ENCODE data around the gene FXYD4.
A peak's percentile ranks its signal among the peaks of the same experiment; 100 is the strongest.
"Not testable (repeated sequence)": the region's sequence is repeated elsewhere in the genome, so short reads cannot be mapped to it uniquely, and the experiment has no call there.

Gene FXYD4

DNA sequence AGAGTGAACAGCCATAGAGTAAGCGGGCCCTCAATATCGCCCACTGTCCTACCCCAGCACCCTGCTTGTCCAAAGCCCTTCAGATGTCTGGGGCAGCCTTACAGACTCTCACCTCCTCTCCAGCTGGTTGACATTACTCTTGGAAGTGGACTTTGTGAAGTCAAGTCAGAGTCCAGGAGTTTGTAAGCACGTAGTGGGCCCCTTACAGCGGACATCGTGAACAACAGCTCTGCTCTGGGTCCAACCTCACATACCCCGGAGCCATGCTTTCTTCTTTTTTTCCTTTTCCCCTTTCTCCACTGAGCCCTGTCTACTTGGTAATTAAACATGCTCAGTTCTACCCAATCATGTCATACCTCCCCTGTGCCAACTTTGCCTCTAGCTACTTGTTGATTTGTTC, 20.1 kb downstream of the FXYD4 start:
- Mint-ChIP-seq H3K27me3 (no peaks in the 10 kb centered on the region), H3K9me3 (ENCODE audit: low read depth) (no peaks in the 10 kb centered on the region), H3K4me3 (no peak overlapping the region), H3K4me1 (ENCODE audit: low read depth) (peaks cover 83% of the 10 kb centered on the region), H3K27ac (peak overlapping the region; percentile 56), H3K36me3 (peaks cover 18% of the 10 kb centered on the region)

DNA sequence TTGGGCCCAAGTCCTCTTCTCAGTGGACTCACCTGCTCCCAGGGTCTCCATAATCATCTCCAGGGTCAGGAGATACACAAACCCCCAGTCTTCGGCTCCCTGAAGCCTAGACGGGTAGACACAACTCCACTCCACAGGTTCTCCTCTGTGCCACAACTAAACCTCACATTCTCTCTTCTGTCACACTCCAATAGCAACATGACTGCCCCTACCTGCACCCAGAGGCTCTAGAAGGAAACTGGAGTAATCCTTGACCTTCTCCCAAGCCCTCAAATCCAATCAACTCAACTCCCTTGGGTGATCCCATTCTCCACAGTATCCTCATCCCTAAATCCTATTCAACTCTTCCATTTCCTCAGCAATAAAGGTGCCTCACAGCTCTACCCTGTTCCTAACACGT, 21.3 kb downstream of the FXYD4 start:
- Mint-ChIP-seq H3K36me3 (peaks cover 17% of the 10 kb centered on the region), H3K9me3 (ENCODE audit: low read depth) (no peaks in the 10 kb centered on the region), H3K4me3 (no peak overlapping the region)

DNA sequence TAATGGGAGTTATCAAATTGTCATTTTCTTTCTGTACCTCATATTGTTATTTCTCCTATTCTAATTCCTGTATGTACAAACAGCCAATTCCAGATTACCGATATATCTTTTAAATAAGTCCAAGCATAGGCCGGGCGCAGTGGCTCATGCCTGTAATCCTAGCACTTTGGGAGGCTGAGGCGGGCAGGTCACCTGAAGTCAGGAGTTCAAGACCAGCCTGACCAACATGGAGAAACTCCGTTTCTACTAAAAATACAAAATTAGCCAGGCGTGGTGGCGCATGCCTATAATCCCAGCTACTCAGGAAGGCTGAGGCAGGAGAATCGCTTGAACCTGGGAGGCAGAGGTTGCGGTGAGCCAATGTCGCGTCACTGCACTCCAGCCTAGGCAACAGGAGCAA, 21.8 kb downstream of the FXYD4 start:
- peaks cover 80% of the 10 kb centered on the region for H3K4me1 Mint-ChIP-seq (ENCODE audit: low read depth)
- H3K27me3 Mint-ChIP-seq; H3K4me3 Mint-ChIP-seq; H3K9me3 Mint-ChIP-seq (ENCODE audit: low read depth): not testable (repeated sequence)
- peaks cover 19% of the 10 kb centered on the region for H3K36me3 Mint-ChIP-seq
- peak overlapping the region; percentile 86 for H3K27ac Mint-ChIP-seq

More for the DNA sequence above, 21.3 kb downstream of the FXYD4 start:
- Mint-ChIP-seq H3K4me1 (ENCODE audit: low read depth) (peaks cover 80% of the 10 kb centered on the region), H3K27me3 (no peaks in the 10 kb centered on the region), H3K27ac (peak overlapping the region; percentile 86)

- peaks cover 79% of the 10 kb centered on the region for H3K4me1 Mint-ChIP-seq (ENCODE audit: low read depth)
- no peaks in the 10 kb centered on the region for H3K9me3 Mint-ChIP-seq (ENCODE audit: low read depth)
- H3K27ac Mint-ChIP-seq = peak overlapping the region; percentile 97
- peak overlapping the region; percentile 36 for H3K4me3 Mint-ChIP-seq
- H3K36me3 Mint-ChIP-seq = peaks cover 20% of the 10 kb centered on the region
- no peaks in the 10 kb centered on the region for H3K27me3 Mint-ChIP-seq
Observed at GRCh38 chr10:43393606-43394360, 22.3 kb downstream of the FXYD4 start.

- H3K36me3 Mint-ChIP-seq = peaks cover 24% of the 10 kb centered on the region
- peaks cover 81% of the 10 kb centered on the region for H3K4me1 Mint-ChIP-seq (ENCODE audit: low read depth)
- no peaks in the 10 kb centered on the region for H3K9me3 Mint-ChIP-seq (ENCODE audit: low read depth)
- peak overlapping the region; percentile 90 for H3K4me3 Mint-ChIP-seq
- no peaks in the 10 kb centered on the region for H3K27me3 Mint-ChIP-seq
- peak overlapping the region; percentile 97 for H3K27ac Mint-ChIP-seq
Observed at GRCh38 chr10:43394868-43395267, 23.4 kb downstream of the FXYD4 start.

- Mint-ChIP-seq H3K27ac (peak overlapping the region; percentile 97), H3K4me1 (ENCODE audit: low read depth) (peaks cover 81% of the 10 kb centered on the region), H3K9me3 (ENCODE audit: low read depth) (no peaks in the 10 kb centered on the region), H3K4me3 (peak overlapping the region; percentile 90), H3K36me3 (peaks cover 25% of the 10 kb centered on the region), H3K27me3 (no peaks in the 10 kb centered on the region)
Observed at GRCh38 chr10:43395571-43396060, 24.2 kb downstream of the FXYD4 start.

- H3K4me3 Mint-ChIP-seq = peak overlapping the region; percentile 90
- H3K36me3 Mint-ChIP-seq = peaks cover 28% of the 10 kb centered on the region
- peak overlapping the region; percentile 97 for H3K27ac Mint-ChIP-seq
- H3K4me1 Mint-ChIP-seq (ENCODE audit: low read depth) = peaks cover 81% of the 10 kb centered on the region
- no peaks in the 10 kb centered on the region for H3K9me3 Mint-ChIP-seq (ENCODE audit: low read depth)
- H3K27me3 Mint-ChIP-seq = no peaks in the 10 kb centered on the region
Observed at GRCh38 chr10:43396061-43396927, 24.9 kb downstream of the FXYD4 start.

- peaks cover 30% of the 10 kb centered on the region for H3K36me3 Mint-ChIP-seq
- no peaks in the 10 kb centered on the region for H3K27me3 Mint-ChIP-seq
- H3K9me3 Mint-ChIP-seq (ENCODE audit: low read depth) = no peaks in the 10 kb centered on the region
- H3K4me3 Mint-ChIP-seq = peak overlapping the region; percentile 97
- peaks cover 83% of the 10 kb centered on the region for H3K4me1 Mint-ChIP-seq (ENCODE audit: low read depth)
- peak overlapping the region; percentile 96 for H3K27ac Mint-ChIP-seq
Observed at GRCh38 chr10:43396928-43397624, 25.6 kb downstream of the FXYD4 start.

- Mint-ChIP-seq H3K9me3 (ENCODE audit: low read depth) (no peaks in the 10 kb centered on the region), H3K4me1 (ENCODE audit: low read depth) (peaks cover 87% of the 10 kb centered on the region), H3K36me3 (peaks cover 27% of the 10 kb centered on the region), H3K4me3 (peak overlapping the region; percentile 97), H3K27ac (peak overlapping the region; percentile 96), H3K27me3 (no peaks in the 10 kb centered on the region)
Observed at GRCh38 chr10:43398939-43399319, 27.5 kb downstream of the FXYD4 start.

- H3K27ac Mint-ChIP-seq = peak overlapping the region; percentile 96
- H3K9me3 Mint-ChIP-seq (ENCODE audit: low read depth) = no peaks in the 10 kb centered on the region
- no peaks in the 10 kb centered on the region for H3K27me3 Mint-ChIP-seq
- peak overlapping the region; percentile 98 for H3K4me3 Mint-ChIP-seq
- H3K4me1 Mint-ChIP-seq (ENCODE audit: low read depth) = peaks cover 90% of the 10 kb centered on the region
- peaks cover 29% of the 10 kb centered on the region for H3K36me3 Mint-ChIP-seq
Observed at GRCh38 chr10:43399320-43400310, 28.2 kb downstream of the FXYD4 start.

DNA sequence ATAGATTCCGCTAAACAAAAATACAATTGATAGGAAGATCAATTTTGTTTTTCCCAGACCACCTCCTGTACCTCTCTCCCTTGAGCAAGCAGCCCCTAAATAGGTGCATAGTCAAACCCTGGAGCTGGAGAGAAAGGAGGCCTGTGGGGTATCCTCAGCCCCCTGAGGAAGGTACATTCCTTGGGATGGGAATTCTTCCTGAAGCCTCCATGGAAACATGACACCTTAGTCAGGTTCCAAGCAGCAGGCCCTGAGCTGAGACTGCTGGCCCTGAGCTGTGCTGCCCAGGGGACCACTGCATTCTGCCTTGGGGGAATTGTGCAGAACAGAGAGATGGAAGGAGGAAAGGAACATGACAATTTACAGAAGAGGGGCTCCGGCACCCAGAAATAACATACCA, 30.2 kb downstream of the FXYD4 start:
- Mint-ChIP-seq H3K27me3 (no peaks in the 10 kb centered on the region), H3K4me3 (peak overlapping the region; percentile 98), H3K27ac (peak overlapping the region; percentile 97)

GRCh38 chr10:43402176-43402575, 30.7 kb downstream of the FXYD4 start:
- Mint-ChIP-seq H3K9me3 (ENCODE audit: low read depth) (no peaks in the 10 kb centered on the region), H3K27ac (peak overlapping the region; percentile 97), H3K36me3 (peaks cover 31% of the 10 kb centered on the region), H3K27me3 (no peaks in the 10 kb centered on the region), H3K4me1 (ENCODE audit: low read depth) (peaks cover 74% of the 10 kb centered on the region), H3K4me3 (peak overlapping the region; percentile 98)

More for the DNA sequence above, 30.2 kb downstream of the FXYD4 start:
- Mint-ChIP-seq H3K36me3 (peaks cover 32% of the 10 kb centered on the region), H3K4me1 (ENCODE audit: low read depth) (peaks cover 75% of the 10 kb centered on the region), H3K9me3 (ENCODE audit: low read depth) (no peaks in the 10 kb centered on the region)

DNA sequence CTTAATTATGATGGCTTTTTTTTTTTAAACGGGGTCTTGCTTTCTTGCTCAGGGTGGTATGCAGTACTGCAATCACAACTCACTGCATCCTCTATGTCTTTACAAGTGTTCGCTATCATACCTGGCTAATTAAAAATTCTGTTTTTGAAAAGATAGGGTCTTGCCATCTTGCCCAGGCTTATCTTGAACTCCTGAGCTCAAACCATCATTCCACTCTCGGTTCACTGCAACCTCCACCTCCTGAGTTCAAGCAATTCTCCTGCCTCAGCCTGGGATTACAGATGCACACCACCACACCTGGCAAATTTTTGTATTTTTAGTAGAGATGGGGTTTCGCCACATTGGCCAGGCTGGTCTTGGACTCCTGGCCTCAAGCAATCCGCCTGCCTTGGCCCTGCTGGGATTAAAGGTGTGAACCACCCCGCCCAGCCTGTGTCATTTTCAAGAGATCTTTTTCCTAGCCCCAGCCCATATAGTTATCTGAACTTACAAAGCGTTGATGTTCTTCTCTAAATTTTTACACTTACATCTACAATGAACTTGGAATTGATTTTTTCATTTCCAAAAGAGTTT, 31.5 kb downstream of the FXYD4 start:
- H3K4me1 Mint-ChIP-seq (ENCODE audit: low read depth) = peaks cover 67% of the 10 kb centered on the region
- H3K4me3 Mint-ChIP-seq = peak overlapping the region; percentile 98
- no peaks in the 10 kb centered on the region for H3K27me3 Mint-ChIP-seq
- no peaks in the 10 kb centered on the region for H3K9me3 Mint-ChIP-seq (ENCODE audit: low read depth)
- H3K36me3 Mint-ChIP-seq = peaks cover 29% of the 10 kb centered on the region
- peak overlapping the region; percentile 97 for H3K27ac Mint-ChIP-seq
